GM18499 (cell line): ENCODE data around the gene LIN7B.
"Not testable (repeated sequence)": the region's sequence is repeated elsewhere in the genome, so short reads cannot be mapped to it uniquely, and the experiment has no call there.

ENCODE experiments used
- ATAC-seq: cut with Tn5 transposase; IDR thresholded peaks from one replicate; pipeline ENCODE4 v1.9.1; 2021; ENCODE audit warnings: moderate number of reproducible peaks; ENCODE audit not compliant: insufficient read depth, unreplicated experiment

Gene LIN7B

GRCh38 chr19:49141352-49141751 is 27.2 kb downstream of the LIN7B start:
- no peak for ATAC-seq

GRCh38 chr19:49142866-49143335 is 28.7 kb downstream of the LIN7B start:
- ATAC-seq: no peak

GRCh38 chr19:49145573-49146407 is 31.6 kb downstream of the LIN7B start:
- no peak for ATAC-seq

- ATAC-seq: not testable (repeated sequence)
Measured at GRCh38 chr19:49146408-49146770, 32.2 kb downstream of the LIN7B start.

- ATAC-seq: no peak
Measured at GRCh38 chr19:49148044-49148682, 34.0 kb downstream of the LIN7B start.

- ATAC-seq: no peak
Measured at GRCh38 chr19:49148784-49149651, 34.8 kb downstream of the LIN7B start.

- no peak for ATAC-seq
Measured at GRCh38 chr19:49149652-49150105, 35.5 kb downstream of the LIN7B start.

GRCh38 chr19:49150106-49150943 is 36.2 kb downstream of the LIN7B start:
- no peak for ATAC-seq

- no peak for ATAC-seq
Measured at GRCh38 chr19:49150944-49151243, 36.7 kb downstream of the LIN7B start.

GRCh38 chr19:49151267-49152118 is 37.3 kb downstream of the LIN7B start:
- ATAC-seq: no peak

- no peak for ATAC-seq
Measured at GRCh38 chr19:49152119-49152550, 38.0 kb downstream of the LIN7B start.

- ATAC-seq: no peak
Measured at GRCh38 chr19:49153167-49153809, 39.1 kb downstream of the LIN7B start.

GRCh38 chr19:49154279-49154678 is 40.1 kb downstream of the LIN7B start:
- no peak for ATAC-seq

- no peak for ATAC-seq
Measured at GRCh38 chr19:49155005-49155819, 41.0 kb downstream of the LIN7B start, which contains the start of gene HRC. HRC (minus strand) TSS chr19:49155396; CDS start chr19:49155237, 159 bp downstream.

- no peak for ATAC-seq
Measured at GRCh38 chr19:49155820-49156346, 41.7 kb downstream of the LIN7B start.

- no peak for ATAC-seq
Measured at GRCh38 chr19:49157445-49158224, 43.5 kb downstream of the LIN7B start, which contains the start of gene TRPM4. TRPM4 (plus strand) TSS chr19:49157792; CDS start chr19:49157867, 75 bp downstream.
